Panc1 (cell line): Measurements from ENCODE around the gene WASF2. TPM values are rescaled to one million over a fixed set of nuclear protein-coding genes. Genes with fewer than 3 reads are reported as not detected.

Experiments used
- ATAC-seq: fragments of 200-7000 bp; cut with Tn5 transposase; 2 replicates; pipeline ENCODE4 v1.9.1; 2020; ENCODE audit warnings: mild to moderate bottlenecking, moderate library complexity
- BruUV-seq: library from RNA; stranded (reverse); fragments of 400-500 nt; replicated peaks from 2 replicates; lab custom pipeline; 2021; lab: Mats Ljungman, UMichigan
- CTCF ChIA-PET: fragments of 300-600 bp; sonication (Branson Sonifier 250); formaldehyde crosslinking; loops from one replicate; lab custom pipeline; 2022; ENCODE audit warnings: antibody characterized with exemption; lab: Charles Lee
- POLR2A ChIA-PET: fragments of 300-600 bp; sonication (Branson Sonifier 250); formaldehyde crosslinking; loops from one replicate; lab custom pipeline; 2022; ENCODE audit warnings: antibody characterized with exemption; lab: Charles Lee
- DNase-seq: peaks from one replicate; pipeline ENCODE4 v3.0.0-alpha.2; 2010; ENCODE audit warnings: low read depth, low spot score
- H3K27ac ChIP-seq: 2 replicates; pipeline ENCODE4 v1.5.1; 2011; ENCODE audit warnings: mild to moderate bottlenecking, low read length, inconsistent platforms
- H3K27me3 ChIP-seq: fragments of 200-500 bp; sonication (Bioruptor generic); 2 replicates; pipeline ENCODE4 v1.6.0; 2014; ENCODE audit warnings: low read length, inconsistent platforms; ENCODE audit not compliant: control insufficient read depth, insufficient read depth
- H3K36me3 ChIP-seq: fragments of 200-500 bp; sonication (Bioruptor generic); 2 replicates; pipeline ENCODE4 v1.5.1; 2014; ENCODE audit warnings: inconsistent platforms, mild to moderate bottlenecking, low read length, moderate library complexity; ENCODE audit not compliant: control insufficient read depth, insufficient read depth
- H3K4me1 ChIP-seq: 2 replicates; pipeline ENCODE4 v1.5.1; 2011; ENCODE audit warnings: inconsistent platforms, mild to moderate bottlenecking, low read length, moderate library complexity; ENCODE audit not compliant: control insufficient read depth, insufficient read depth
- H3K4me3 ChIP-seq, 2 experiments: 2 replicates each; pipeline ENCODE4 v1.5.1; 2011 to 2012; ENCODE audit warnings: low read depth in 2 of 2, low read length in 2 of 2, mild to moderate bottlenecking in 2 of 2, inconsistent platforms in 1 of 2, moderate library complexity in 1 of 2
- H3K9me3 ChIP-seq: fragments of 200-500 bp; sonication (Bioruptor generic); 2 replicates; pipeline ENCODE4 v1.5.1; 2014; ENCODE audit warnings: low read depth, mild to moderate bottlenecking, inconsistent platforms, low read length, moderate library complexity; ENCODE audit not compliant: control insufficient read depth, insufficient read depth
- POLR2AphosphoS5 ChIP-seq: IDR thresholded peaks from 2 replicates; pipeline ENCODE4 v1.6.1; 2012; ENCODE audit warnings: mild to moderate bottlenecking, low read depth, low read length, moderate library complexity
- REST ChIP-seq, 2 experiments: IDR thresholded peaks; 2 replicates each; pipeline ENCODE4 v1.6.1; 2011 to 2012; ENCODE audit warnings: low read depth in 2 of 2, control low read depth in 1 of 2, low read length in 1 of 2, mild to moderate bottlenecking in 1 of 2, moderate library complexity in 1 of 2; ENCODE audit not compliant: insufficient read depth in 1 of 2
- SIN3A ChIP-seq: IDR thresholded peaks from 2 replicates; pipeline ENCODE4 v1.6.1; 2012; ENCODE audit warnings: low read depth, mild to moderate bottlenecking, low read length, moderate library complexity, borderline replicate concordance; ENCODE audit not compliant: insufficient read depth
- TCF7L2 ChIP-seq: IDR thresholded peaks from 2 replicates; pipeline ENCODE4 v1.6.1; 2011; ENCODE audit warnings: mild to moderate bottlenecking, low read depth, low read length, inconsistent platforms
- in situ Hi-C: cut with HindIII; loops from 2 replicates; pipeline ENCODE4 v1.10.0; 2016; ENCODE audit warnings: low sequenced_read_pairs, low pct_unique_long_range_greater_than_20kb
- intact Hi-C: fragments of 100-400 bp; cut with micrococcal nuclease; formaldehyde crosslinking; loops from one replicate; pipeline ENCODE4 v1.10.0; 2022; ENCODE audit not compliant: unreplicated experiment
- total RNA-seq: library from RNA; stranded (reverse); gene quantifications from one replicate; pipeline ENCODE4 v1.2.1, GENCODE V29; 2021; ENCODE audit not compliant: unreplicated experiment
- TF ChIP-seq, protein P1 (sequence below): fragments of 450-650 bp; IDR thresholded peaks from 2 replicates; pipeline ENCODE4 v1.5.1; 2017; ENCODE audit warnings: mild to moderate bottlenecking

WASF2 gene
- total RNA-seq, 1 experiment from 2014 or later: 121 TPM

GRCh38 chr1:27380224-27380623 lies 109.7 kb downstream of the WASF2 start:
- ATAC-seq (no peak), DNase-seq (no peak)
- no peaks in the 10 kb centered on the region for H3K9me3 ChIP-seq
- intact Hi-C loops (no loop called here), in situ Hi-C loops (no loop called here)
- no peaks in the 10 kb centered on the region for H3K4me1 ChIP-seq
- H3K27ac ChIP-seq: no peak overlapping the region
- H3K4me3 ChIP-seq: no peak overlapping the region
- no peak for TF ChIP-seq TCF7L2
- TF ChIP-seq SIN3A: no peak
- no peak for TF ChIP-seq REST (IDR thresholded peaks at IDR 0.05; ENCODE audit: insufficient read depth in 1 of 2, low read depth in 2 of 2, low read length in 1 of 2)
- no peak for TF ChIP-seq POLR2AphosphoS5
- TF ChIP-seq, protein P1, sequence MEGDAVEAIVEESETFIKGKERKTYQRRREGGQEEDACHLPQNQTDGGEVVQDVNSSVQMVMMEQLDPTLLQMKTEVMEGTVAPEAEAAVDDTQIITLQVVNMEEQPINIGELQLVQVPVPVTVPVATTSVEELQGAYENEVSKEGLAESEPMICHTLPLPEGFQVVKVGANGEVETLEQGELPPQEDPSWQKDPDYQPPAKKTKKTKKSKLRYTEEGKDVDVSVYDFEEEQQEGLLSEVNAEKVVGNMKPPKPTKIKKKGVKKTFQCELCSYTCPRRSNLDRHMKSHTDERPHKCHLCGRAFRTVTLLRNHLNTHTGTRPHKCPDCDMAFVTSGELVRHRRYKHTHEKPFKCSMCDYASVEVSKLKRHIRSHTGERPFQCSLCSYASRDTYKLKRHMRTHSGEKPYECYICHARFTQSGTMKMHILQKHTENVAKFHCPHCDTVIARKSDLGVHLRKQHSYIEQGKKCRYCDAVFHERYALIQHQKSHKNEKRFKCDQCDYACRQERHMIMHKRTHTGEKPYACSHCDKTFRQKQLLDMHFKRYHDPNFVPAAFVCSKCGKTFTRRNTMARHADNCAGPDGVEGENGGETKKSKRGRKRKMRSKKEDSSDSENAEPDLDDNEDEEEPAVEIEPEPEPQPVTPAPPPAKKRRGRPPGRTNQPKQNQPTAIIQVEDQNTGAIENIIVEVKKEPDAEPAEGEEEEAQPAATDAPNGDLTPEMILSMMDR: no peak
- H3K36me3 ChIP-seq: no peaks in the 10 kb centered on the region
- ChIA-PET POLR2A (no interaction called here), CTCF (no interaction called here)
- BruUV-seq: no TSS peak
- no peaks in the 10 kb centered on the region for H3K27me3 ChIP-seq

GRCh38 chr1:27379564-27380122 lies 110.3 kb downstream of the WASF2 start:
- H3K36me3 ChIP-seq: no peaks in the 10 kb centered on the region
- ChIA-PET POLR2A (no interaction called here), CTCF (no interaction called here)
- ATAC-seq: no peak
- in situ Hi-C loops: no loop called here
- no TSS peak for BruUV-seq
- H3K4me1 ChIP-seq: no peaks in the 10 kb centered on the region
- no peaks in the 10 kb centered on the region for H3K27me3 ChIP-seq
- H3K27ac ChIP-seq: no peak overlapping the region
- TF ChIP-seq SIN3A (no peak), REST (IDR thresholded peaks at IDR 0.05; ENCODE audit: insufficient read depth in 1 of 2, low read depth in 2 of 2, low read length in 1 of 2) (no peak), TCF7L2 (no peak), POLR2AphosphoS5 (no peak)
- TF ChIP-seq, protein P1: no peak
- intact Hi-C loops: no loop called here
- no peak for DNase-seq
- H3K9me3 ChIP-seq: no peaks in the 10 kb centered on the region
- H3K4me3 ChIP-seq: no peak overlapping the region
